ENCODE measurements around the gene TDRD7.

DNA sequence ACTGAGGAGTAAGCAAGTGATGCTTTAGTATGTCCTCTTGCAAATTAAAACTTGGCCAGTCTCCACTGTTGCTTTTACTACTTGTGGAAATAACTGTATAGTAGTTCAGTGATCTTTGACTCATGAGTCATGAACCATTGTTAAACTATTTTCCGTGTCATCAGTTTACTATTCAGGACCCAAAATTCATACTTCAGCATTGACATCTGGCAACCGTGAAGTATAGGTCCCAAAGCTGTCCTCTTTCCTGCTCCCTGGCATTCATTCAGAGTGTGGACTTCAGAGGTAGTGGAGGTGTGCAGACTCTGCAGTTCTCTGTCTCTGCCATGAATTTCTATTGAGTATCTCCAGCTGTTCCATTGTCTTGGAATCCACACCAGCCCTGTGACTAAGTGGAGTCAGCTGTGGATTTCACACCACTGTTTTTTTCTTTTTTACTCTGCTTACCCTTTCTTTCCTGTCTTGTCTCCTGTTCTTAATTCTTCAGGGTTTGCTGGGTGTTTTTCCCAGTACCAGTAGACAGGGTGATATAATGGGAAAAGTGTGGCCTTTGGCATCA is 7.5 kb downstream of the TDRD7 start:
- no peak for TF ChIP-seq CTCF (IDR thresholded peaks at IDR 0.05)
- TF ChIP-seq POLR2AphosphoS5 (IDR thresholded peaks at IDR 0.05): no peak
